ENCODE data around the gene SLC7A6OS. TPM values are rescaled to one million over a fixed set of nuclear protein-coding genes. Genes with fewer than 3 reads are reported as not detected.

SLC7A6OS gene
- total RNA-seq, 1 experiment from 2014 or later, result 22.2 TPM

DNA sequence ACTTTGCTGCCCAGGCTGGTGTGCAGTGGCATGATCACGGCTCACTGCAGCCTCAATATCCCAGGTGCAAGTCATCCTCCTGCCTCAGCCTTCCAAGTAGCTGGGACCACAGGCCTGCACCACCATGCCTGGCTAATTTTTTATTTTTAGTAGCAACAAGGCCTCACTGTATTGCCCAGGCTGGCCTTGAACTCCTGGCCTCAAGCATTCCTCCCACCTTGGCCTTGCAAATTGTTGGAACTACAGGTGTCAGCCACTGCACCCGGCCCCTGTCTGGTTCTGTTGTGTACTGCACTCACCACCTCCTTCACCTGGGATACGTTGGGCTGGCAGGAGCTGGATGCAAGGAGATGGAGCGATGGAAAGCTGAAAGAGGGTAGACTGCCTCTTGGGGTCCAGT lies 57.0 kb downstream of the SLC7A6OS start:
- DNase-seq (ENCODE audit: low spot score), result no peak

DNA sequence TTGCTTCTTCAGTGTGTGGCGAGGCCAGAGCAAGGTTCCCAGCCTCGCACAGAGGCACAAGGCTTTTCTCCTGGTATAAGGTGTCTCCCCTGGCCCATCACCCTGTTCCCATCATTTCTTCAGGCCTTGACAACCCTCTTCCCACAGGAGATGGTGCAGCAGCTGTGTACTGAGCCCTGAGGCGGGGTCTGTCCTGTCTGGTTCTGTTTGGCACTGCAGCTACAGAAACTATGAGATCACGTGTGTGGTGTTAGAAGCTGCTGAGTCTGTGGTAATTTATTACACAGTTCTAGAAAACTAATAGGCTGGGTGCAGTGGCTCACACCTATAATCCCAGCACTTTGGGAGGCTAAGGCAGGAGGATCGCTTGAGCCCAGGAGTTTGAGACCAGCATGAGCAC lies 58.4 kb downstream of the SLC7A6OS start:
- DNase-seq (ENCODE audit: low spot score), result no peak

DNA sequence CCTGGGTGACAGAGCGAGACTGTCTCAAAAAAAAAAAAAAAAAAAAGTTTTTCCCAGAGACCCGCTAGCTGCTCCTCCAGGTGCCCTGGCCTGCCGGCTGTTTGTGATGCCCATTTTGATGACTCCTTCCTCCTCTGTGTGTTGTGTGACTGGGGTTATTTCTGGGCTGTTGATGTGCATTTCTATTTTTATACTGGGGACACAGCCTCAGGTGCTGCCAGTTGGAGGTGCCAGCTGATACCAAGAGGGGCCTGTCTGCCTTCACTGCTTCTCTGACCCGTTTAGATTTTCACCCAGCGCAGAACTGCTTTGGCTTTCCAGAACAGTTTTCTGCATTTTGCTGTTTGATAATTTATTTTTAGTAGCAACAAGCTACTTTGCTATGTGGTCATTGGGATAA lies 58.9 kb downstream of the SLC7A6OS start:
- no peak for DNase-seq (ENCODE audit: low spot score)

DNA sequence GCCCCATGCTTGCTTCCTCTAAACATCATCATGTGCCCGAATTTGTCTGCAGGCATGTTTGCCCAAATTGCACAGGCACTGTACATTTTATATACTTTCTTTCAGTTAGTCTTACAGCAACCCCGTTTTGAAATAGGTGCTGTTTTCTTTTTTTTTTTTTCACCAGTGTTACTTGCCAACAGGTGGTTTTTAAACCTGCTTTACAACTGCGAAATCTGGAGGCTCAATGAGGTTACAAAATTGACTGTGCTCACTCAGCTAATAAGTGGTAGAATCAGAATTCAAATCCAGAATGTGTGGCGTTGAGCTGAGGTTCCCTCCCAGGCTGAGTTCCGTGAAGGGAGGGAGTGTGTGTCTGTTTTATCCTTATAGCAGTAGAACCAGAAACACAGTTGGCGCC lies 59.8 kb downstream of the SLC7A6OS start:
- no peak for DNase-seq (ENCODE audit: low spot score)

DNA sequence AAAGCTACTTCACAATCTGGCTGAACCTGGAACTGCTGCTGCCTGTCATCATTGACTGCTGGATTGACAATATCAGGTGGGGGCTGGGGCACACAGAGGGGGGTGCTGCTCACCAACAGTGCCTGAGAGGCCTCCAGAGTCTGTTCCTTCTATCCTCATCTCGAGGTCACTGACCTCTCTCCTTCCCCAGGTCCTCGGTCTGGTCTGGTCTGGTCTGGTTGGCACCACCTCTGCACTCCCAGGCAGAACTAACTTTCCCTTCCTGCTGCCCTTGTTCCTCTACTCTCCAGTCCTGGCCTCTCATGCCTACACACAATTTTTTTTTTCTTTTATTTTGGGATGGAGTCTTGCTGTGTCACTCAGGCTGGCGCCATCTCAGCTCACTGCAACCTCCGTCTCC lies 61.4 kb downstream of the SLC7A6OS start:
- no peak for DNase-seq (ENCODE audit: low spot score)

Small RNA genes lying within 50 kb of the gene (small RNA-seq; reads per million reads assigned to genes)
- gene RNU4-30P (not detected), gene RNU6-1262P (not detected)

Other genes with a start within 250 kb of the SLC7A6OS start
- gene NFATC3, start 225.6 kb downstream of the SLC7A6OS start, total RNA-seq (2014; rRNA removed; shearing (Covaris generic)), result 20.4 and 20.8 TPM in 2 replicates
- 104 and 122 TPM in 2 replicates for gene ESRP2, start 74.8 kb downstream of the SLC7A6OS start, total RNA-seq (2014; rRNA removed; shearing (Covaris generic))
- 15.9 and 18.6 TPM in 2 replicates for gene PLA2G15, start 65.6 kb downstream of the SLC7A6OS start, total RNA-seq (2014; rRNA removed; shearing (Covaris generic))
- 43.2 and 53.7 TPM in 2 replicates for gene SLC7A6, start 46.4 kb downstream of the SLC7A6OS start, total RNA-seq (2014; rRNA removed; shearing (Covaris generic))
- 36.3 and 50.6 TPM in 2 replicates for gene PRMT7, start 73 bp upstream of the SLC7A6OS start, total RNA-seq (2014; rRNA removed; shearing (Covaris generic))
- gene SMPD3, start 137.6 kb upstream of the SLC7A6OS start, total RNA-seq (2014; rRNA removed; shearing (Covaris generic)), result 45.7 and 50.7 TPM in 2 replicates
- 8.3 and 9.3 TPM in 2 replicates for gene ZFP90, start 228.3 kb upstream of the SLC7A6OS start, total RNA-seq (2014; rRNA removed; shearing (Covaris generic))